Measurements from ENCODE around the gene PDE1A. TPM values are rescaled to one million over a fixed set of nuclear protein-coding genes. Genes with fewer than 3 reads are reported as not detected.

PDE1A gene
- total RNA-seq, 1 donor from 2014 or later: 5.2 TPM

GRCh38 chr2:182148344-182148743 is 278.5 kb downstream of the PDE1A start:
- Histone ChIP-seq H3K27ac (no peak overlapping the region), H3K9me3 (no peaks in the 10 kb centered on the region), H3K27me3 (ENCODE audit: low read depth) (no peaks in the 10 kb centered on the region), H3K36me3 (no peaks in the 10 kb centered on the region), H3K4me1 (no peaks in the 10 kb centered on the region), H3K4me3 (no peak overlapping the region)
- no peak for TF ChIP-seq CTCF (IDR thresholded peaks at IDR 0.05)
- DNase-seq (no peak), ATAC-seq (no peak)
- intact Hi-C loops (cut with DNase I): no loop called here

GRCh38 chr2:182144776-182145165 is 282.1 kb downstream of the PDE1A start:
- ATAC-seq: no peak
- Histone ChIP-seq H3K36me3 (no peaks in the 10 kb centered on the region), H3K27me3 (ENCODE audit: low read depth) (no peaks in the 10 kb centered on the region), H3K27ac (no peak overlapping the region), H3K4me1 (no peaks in the 10 kb centered on the region), H3K4me3 (no peak overlapping the region), H3K9me3 (no peaks in the 10 kb centered on the region)
- no peak for TF ChIP-seq CTCF (IDR thresholded peaks at IDR 0.05)
- intact Hi-C loops (cut with DNase I): no loop called here
- DNase-seq: no peak

GRCh38 chr2:182144041-182144775 is 282.6 kb downstream of the PDE1A start:
- no peaks in the 10 kb centered on the region for H3K36me3 ChIP-seq
- intact Hi-C loops (cut with DNase I): no loop called here

GRCh38 chr2:182142062-182142461 is 284.8 kb downstream of the PDE1A start:
- Histone ChIP-seq H3K36me3 (no peaks in the 10 kb centered on the region), H3K4me1 (no peaks in the 10 kb centered on the region), H3K27me3 (ENCODE audit: low read depth) (no peaks in the 10 kb centered on the region), H3K9me3 (no peaks in the 10 kb centered on the region), H3K27ac (no peak overlapping the region), H3K4me3 (no peak overlapping the region)
- no peak for DNase-seq
- ATAC-seq: no peak
- intact Hi-C loops (cut with DNase I): no loop called here
- no peak for TF ChIP-seq CTCF (IDR thresholded peaks at IDR 0.05)

More at GRCh38 chr2:182144041-182144775, 282.6 kb downstream of the PDE1A start:
- H3K4me3 ChIP-seq: no peak overlapping the region
- no peaks in the 10 kb centered on the region for H3K9me3 ChIP-seq
- no peaks in the 10 kb centered on the region for H3K4me1 ChIP-seq
- DNase-seq: no peak
- H3K27ac ChIP-seq: no peak overlapping the region
- no peak for TF ChIP-seq CTCF (IDR thresholded peaks at IDR 0.05)
- H3K27me3 ChIP-seq (ENCODE audit: low read depth): no peaks in the 10 kb centered on the region
- no peak for ATAC-seq

GRCh38 chr2:182134201-182134600 is 292.6 kb downstream of the PDE1A start:
- Histone ChIP-seq H3K36me3 (no peaks in the 10 kb centered on the region), H3K27ac (no peak overlapping the region), H3K4me3 (no peak overlapping the region), H3K4me1 (no peaks in the 10 kb centered on the region), H3K9me3 (no peaks in the 10 kb centered on the region), H3K27me3 (ENCODE audit: low read depth) (no peaks in the 10 kb centered on the region)
- intact Hi-C loops (cut with DNase I): no loop called here
- DNase-seq: no peak
- no peak for ATAC-seq
- TF ChIP-seq CTCF (IDR thresholded peaks at IDR 0.05): no peak
